A549 (cell line): Measurements from ENCODE around the gene SPIRE1.

ENCODE experiments used
- CBX8 ChIP-seq: fragments of 200-600 bp; sonication (generic); IDR thresholded peaks from 2 replicates; pipeline ENCODE4 v1.6.1; 2016
- EP300 ChIP-seq, 2 experiments: fragments of >200 bp; sonication (Bioruptor Twin); formaldehyde crosslinking; IDR thresholded peaks; 2 replicates in 1 of 2; 3 replicates in 1 of 2; pipeline ENCODE4 v1.6.1; 2016 to 2017
- MAZ ChIP-seq: fragments of 150-350 bp; IDR thresholded peaks from 2 replicates; pipeline ENCODE4 v1.6.1; 2014; ENCODE audit warnings: antibody characterized with exemption, low read depth, low read length, borderline replicate concordance
- PBX3 ChIP-seq: IDR thresholded peaks from 2 replicates; pipeline ENCODE4 v1.6.1; 2012
- POLR2A ChIP-seq: IDR thresholded peaks from 2 replicates; pipeline ENCODE4 v1.6.1; 2012; ENCODE audit warnings: mild to moderate bottlenecking, low read length
- TF ChIP-seq, protein P1 (sequence below): fragments of >200 bp; sonication (Bioruptor Twin); formaldehyde crosslinking; IDR thresholded peaks from 3 replicates; pipeline ENCODE4 v1.5.1; 2016

- TF ChIP-seq EP300 (IDR thresholded peaks at IDR 0.05) = no peak
- TF ChIP-seq, protein P1, sequence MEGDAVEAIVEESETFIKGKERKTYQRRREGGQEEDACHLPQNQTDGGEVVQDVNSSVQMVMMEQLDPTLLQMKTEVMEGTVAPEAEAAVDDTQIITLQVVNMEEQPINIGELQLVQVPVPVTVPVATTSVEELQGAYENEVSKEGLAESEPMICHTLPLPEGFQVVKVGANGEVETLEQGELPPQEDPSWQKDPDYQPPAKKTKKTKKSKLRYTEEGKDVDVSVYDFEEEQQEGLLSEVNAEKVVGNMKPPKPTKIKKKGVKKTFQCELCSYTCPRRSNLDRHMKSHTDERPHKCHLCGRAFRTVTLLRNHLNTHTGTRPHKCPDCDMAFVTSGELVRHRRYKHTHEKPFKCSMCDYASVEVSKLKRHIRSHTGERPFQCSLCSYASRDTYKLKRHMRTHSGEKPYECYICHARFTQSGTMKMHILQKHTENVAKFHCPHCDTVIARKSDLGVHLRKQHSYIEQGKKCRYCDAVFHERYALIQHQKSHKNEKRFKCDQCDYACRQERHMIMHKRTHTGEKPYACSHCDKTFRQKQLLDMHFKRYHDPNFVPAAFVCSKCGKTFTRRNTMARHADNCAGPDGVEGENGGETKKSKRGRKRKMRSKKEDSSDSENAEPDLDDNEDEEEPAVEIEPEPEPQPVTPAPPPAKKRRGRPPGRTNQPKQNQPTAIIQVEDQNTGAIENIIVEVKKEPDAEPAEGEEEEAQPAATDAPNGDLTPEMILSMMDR = no peak
- no peak for TF ChIP-seq CBX8
- no peak for TF ChIP-seq PBX3
- no peak for TF ChIP-seq POLR2A
- TF ChIP-seq MAZ = no peak
Measured at GRCh38 chr18:12435867-12436266, 222.0 kb downstream of the SPIRE1 start.
